Uterus (tissue), 4 donors: ENCODE results near the gene IFT20. TPM values are rescaled to one million over a fixed set of nuclear protein-coding genes. Genes with fewer than 3 reads are reported as not detected.

Experiments
- DNase-seq, 2 donors: peaks; one replicate each; pipeline ENCODE4 v3.0.0-alpha.2; 2019 to 2020
- H3K27ac ChIP-seq, 2 donors: fragments of 200-600 bp; sonication (generic); 1 replicate in 1 of 2; 2 replicates in 1 of 2; pipeline ENCODE4 v1.5.1; 2016 to 2018
- H3K27me3 ChIP-seq, 2 donors: fragments of 200-600 bp; sonication (generic); one replicate each; pipeline ENCODE4 v1.5.1; 2018 to 2019; ENCODE audit warnings: control low read depth in 1 of 2
- H3K36me3 ChIP-seq, 2 donors: fragments of 200-600 bp; sonication (generic); one replicate each; pipeline ENCODE4 v1.5.1; 2019; ENCODE audit warnings: control low read depth in 1 of 2
- H3K4me1 ChIP-seq, 2 donors: fragments of 200-600 bp; sonication (generic); one replicate each; pipeline ENCODE4 v1.5.1; 2018 to 2019; ENCODE audit warnings: control low read depth in 1 of 2
- H3K4me3 ChIP-seq, 2 donors: fragments of 200-600 bp; sonication (generic); 1 replicate in 1 of 2; 2 replicates in 1 of 2; pipeline ENCODE4 v1.5.1; 2018 to 2019; ENCODE audit warnings: mild to moderate bottlenecking in 1 of 2
- H3K9me3 ChIP-seq, 2 donors: fragments of 200-600 bp; sonication (generic); one replicate each; pipeline ENCODE4 v1.5.1; 2019; ENCODE audit warnings: control low read depth in 1 of 2
- CTCF ChIP-seq, 4 experiments: fragments of 200-600 bp in 2 of 4; fragments of 450-650 bp in 2 of 4; sonication (generic) in 2 of 4; IDR thresholded peaks; one replicate each; pipeline ENCODE4 v1.5.1; 2016 to 2019; ENCODE audit warnings: antibody characterized with exemption in 4 of 4, mild to moderate bottlenecking in 2 of 4, moderate library complexity in 1 of 4
- POLR2A ChIP-seq, 2 donors: fragments of 450-650 bp; IDR thresholded peaks; one replicate each; pipeline ENCODE4 v1.6.1; 2016; ENCODE audit warnings: antibody characterized with exemption in 2 of 2, mild to moderate bottlenecking in 1 of 2, moderate library complexity in 1 of 2
- intact Hi-C: fragments of 100-400 bp; cut with DNase I; formaldehyde crosslinking; loops from one replicate; pipeline ENCODE4 v1.15.1; 2023; ENCODE audit warnings: low total_unique reads
- microRNA-seq: library from miRNA; unstranded; fragments of <30 nt; microRNA quantifications from one replicate; pipeline ENCODE4, GENCODE V29; 2016; ENCODE audit warnings: borderline microRNAs expressed, borderline replicate concordance
- total RNA-seq, 4 donors: library from RNA; depleted of rRNA in 3 of 4; stranded (reverse); fragments of >200 nt in 3 of 4; gene quantifications; one replicate each; pipeline versions ENCODE4 v1.1.0 to v1.2.4, GENCODE V29; 2014 to 2023
- donor health status: DM: yes; HTN: yes; CAD: no.

The IFT20 gene
- total RNA-seq, 4 donors from 2014 or later: 30.5 to 241 (median 59.1) TPM

GRCh38 chr17:28279411-28279810 is 55.9 kb downstream of the IFT20 start:
- no peak overlapping the region for H3K27ac ChIP-seq
- intact Hi-C loops: no loop called here
- H3K9me3 ChIP-seq: no peaks in the 10 kb centered on the region
- H3K36me3 ChIP-seq: no peaks in the 10 kb centered on the region
- H3K27me3 ChIP-seq: no peaks in the 10 kb centered on the region
- no peaks in the 10 kb centered on the region for H3K4me1 ChIP-seq
- DNase-seq: no peak
- no peak overlapping the region for H3K4me3 ChIP-seq
- TF ChIP-seq CTCF (IDR thresholded peaks at IDR 0.05) (no peak), POLR2A (IDR thresholded peaks at IDR 0.05) (no peak)

Small RNA genes lying within 50 kb of the gene (microRNA-seq; reads per million reads assigned to microRNA genes)
- gene MIR4723: not detected

Other genes with a start within 250 kb of the IFT20 start
- gene TMEM97, start 16.3 kb downstream of the IFT20 start, total RNA-seq: 10 to 100 TPM in 2 of 4 donors, 1 to 10 TPM in 2; 1.5 to 17.9 (median 10.4) TPM
- 10 to 100 TPM; 18.2 to 67.1 (median 38.4) TPM for gene TNFAIP1, start 289 bp upstream of the IFT20 start, total RNA-seq
- 10 to 100 TPM; 37.7 to 53.0 (median 41.2) TPM for gene POLDIP2, start 22.1 kb upstream of the IFT20 start, total RNA-seq
- not detected for gene SEBOX, start 29.7 kb upstream of the IFT20 start, total RNA-seq
- gene VTN, start 34.8 kb upstream of the IFT20 start, total RNA-seq: 1 to 10 TPM in 1 of 4 donors, under 1 TPM in 2, not detected in 1; 0.51 to 2.1 (median 0.69) TPM
- gene SARM1, start 36.2 kb upstream of the IFT20 start, total RNA-seq: 10 to 100 TPM in 3 of 4 donors, 1 to 10 TPM in 1; 5.3 to 24.4 (median 17.2) TPM
- gene SLC46A1, start 70.7 kb upstream of the IFT20 start, total RNA-seq: 10 to 100 TPM in 1 of 4 donors, 1 to 10 TPM in 3; 1.5 to 17.6 (median 4.7) TPM
- gene SLC13A2, start 138.2 kb upstream of the IFT20 start, total RNA-seq: not detected
- gene FOXN1, start 170.9 kb upstream of the IFT20 start, total RNA-seq: not detected
- 10 to 100 TPM in 3 of 4 donors, 1 to 10 TPM in 1; 4.1 to 28.5 (median 21.6) TPM for gene UNC119, start 217.2 kb upstream of the IFT20 start, total RNA-seq
- 10 to 100 TPM in 2 of 4 donors, 1 to 10 TPM in 2; 7.2 to 48.3 (median 26.6) TPM for gene PIGS, start 236.1 kb upstream of the IFT20 start, total RNA-seq
- gene ALDOC, start 241.4 kb upstream of the IFT20 start, total RNA-seq: 10 to 100 TPM in 2 of 4 donors, 1 to 10 TPM in 2; 4.1 to 17.8 (median 11.1) TPM